NCI-H1694 treated with DMSO at 0.1 percent for 48 hours (cell line): Measurements from ENCODE around the gene TXNIP.
A peak's percentile ranks its signal among the peaks of the same experiment; 100 is the strongest.

Experiments
- DNase-seq: peaks from one replicate; lab custom pipeline; 2025; lab: John Stamatoyannopoulos, UW

Gene TXNIP

GRCh38 chr1:145963265-145964019 is 32.9 kb downstream of the TXNIP start:
- DNase-seq: no peak

DNA sequence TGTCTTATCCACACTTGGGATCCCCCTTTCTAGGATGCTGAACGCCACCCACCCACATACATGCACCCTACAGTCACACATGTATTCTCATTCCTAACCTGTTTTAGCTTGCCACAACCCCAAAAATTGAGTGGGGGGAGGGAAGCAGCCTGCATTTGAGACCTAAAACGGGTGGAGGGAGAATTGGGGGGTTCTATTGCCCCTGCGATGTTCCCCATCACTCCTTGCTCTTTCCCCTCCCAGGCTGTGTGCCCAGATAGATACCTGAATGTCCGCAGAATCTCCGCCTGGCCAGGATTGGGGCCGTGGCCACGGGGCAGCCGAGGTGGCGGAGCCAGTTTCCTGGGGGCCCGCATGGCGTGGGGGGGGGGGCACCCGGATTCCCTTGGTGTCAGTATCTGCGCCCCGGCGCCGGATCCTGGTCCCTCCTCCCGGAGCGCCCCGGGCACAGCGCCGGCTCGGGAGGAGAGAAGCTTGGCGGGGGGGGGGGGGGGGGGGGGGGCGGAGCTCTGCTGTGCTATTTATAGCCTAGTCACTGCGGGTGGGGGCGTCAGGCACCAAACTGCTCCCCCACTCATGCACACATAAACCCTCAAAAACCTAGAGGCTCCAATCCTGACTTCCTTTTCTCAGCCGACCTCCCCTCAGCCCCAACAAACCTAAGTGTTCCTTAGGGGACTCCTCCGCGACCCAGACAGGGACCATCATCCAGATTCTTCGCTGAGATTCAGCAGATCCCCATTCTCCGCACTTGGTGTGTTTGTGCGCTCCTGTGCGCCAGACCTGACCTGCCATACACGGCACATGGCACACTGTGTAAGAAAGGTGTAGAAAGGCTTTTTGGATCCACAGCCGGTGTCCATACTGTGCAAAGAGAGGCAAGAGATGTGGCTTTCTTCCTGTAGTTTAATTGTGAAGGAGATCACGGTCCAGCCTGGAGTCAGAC is 33.9 kb downstream of the TXNIP start:
- no peak for DNase-seq

- no peak for DNase-seq
These were observed 34.8 kb downstream of the TXNIP start for GRCh38 chr1:145961425-145962156.

- no peak for DNase-seq
These were observed 35.3 kb downstream of the TXNIP start for GRCh38 chr1:145961109-145961424.

GRCh38 chr1:145960468-145961108 is 35.8 kb downstream of the TXNIP start:
- DNase-seq: no peak

DNA sequence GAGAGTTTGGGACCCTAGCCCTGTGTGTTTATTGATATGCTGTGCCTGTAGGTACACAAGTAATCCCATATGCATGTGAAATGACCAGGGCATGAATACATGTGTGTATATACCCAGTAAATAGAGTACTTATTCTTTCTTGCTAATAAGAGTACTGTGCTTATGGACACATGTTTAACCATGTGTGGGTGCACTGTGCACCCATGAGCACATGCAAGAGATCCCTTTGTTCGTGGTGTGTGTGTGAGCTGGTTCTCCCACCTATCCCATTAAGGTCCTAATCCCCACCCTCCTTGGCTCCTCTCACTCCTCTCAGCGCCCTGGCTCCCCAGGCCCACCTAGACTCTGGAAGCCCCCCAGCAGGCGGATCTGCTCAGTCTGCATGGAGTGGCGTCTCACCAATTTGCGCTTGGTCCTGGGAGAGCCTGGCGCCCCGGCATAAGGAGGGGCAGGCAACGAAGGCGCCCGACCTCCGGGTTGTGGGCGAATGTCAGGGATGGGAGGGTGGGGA is 36.4 kb downstream of the TXNIP start:
- DNase-seq: no peak

- DNase-seq: no peak
These were observed 37.0 kb downstream of the TXNIP start for GRCh38 chr1:145959333-145959732.

DNA sequence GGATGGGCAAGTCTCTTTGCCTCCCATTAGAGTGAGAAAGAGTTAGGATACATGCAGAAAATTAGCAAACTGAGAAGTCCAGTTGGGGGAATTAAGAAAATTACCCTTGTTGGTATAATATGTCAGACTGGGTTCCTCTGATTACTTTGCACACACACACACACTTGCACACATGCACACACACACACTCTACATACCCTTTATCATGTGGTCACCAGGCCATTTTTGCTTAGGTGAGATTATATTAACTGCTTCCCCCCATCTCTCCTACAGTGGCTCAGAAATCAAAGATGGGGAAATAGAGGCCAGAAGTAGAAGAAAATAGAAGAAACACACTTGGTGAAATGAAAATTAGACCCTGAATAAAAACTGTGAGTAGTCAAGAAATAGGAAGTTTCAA is 37.6 kb downstream of the TXNIP start:
- no peak for DNase-seq

DNA sequence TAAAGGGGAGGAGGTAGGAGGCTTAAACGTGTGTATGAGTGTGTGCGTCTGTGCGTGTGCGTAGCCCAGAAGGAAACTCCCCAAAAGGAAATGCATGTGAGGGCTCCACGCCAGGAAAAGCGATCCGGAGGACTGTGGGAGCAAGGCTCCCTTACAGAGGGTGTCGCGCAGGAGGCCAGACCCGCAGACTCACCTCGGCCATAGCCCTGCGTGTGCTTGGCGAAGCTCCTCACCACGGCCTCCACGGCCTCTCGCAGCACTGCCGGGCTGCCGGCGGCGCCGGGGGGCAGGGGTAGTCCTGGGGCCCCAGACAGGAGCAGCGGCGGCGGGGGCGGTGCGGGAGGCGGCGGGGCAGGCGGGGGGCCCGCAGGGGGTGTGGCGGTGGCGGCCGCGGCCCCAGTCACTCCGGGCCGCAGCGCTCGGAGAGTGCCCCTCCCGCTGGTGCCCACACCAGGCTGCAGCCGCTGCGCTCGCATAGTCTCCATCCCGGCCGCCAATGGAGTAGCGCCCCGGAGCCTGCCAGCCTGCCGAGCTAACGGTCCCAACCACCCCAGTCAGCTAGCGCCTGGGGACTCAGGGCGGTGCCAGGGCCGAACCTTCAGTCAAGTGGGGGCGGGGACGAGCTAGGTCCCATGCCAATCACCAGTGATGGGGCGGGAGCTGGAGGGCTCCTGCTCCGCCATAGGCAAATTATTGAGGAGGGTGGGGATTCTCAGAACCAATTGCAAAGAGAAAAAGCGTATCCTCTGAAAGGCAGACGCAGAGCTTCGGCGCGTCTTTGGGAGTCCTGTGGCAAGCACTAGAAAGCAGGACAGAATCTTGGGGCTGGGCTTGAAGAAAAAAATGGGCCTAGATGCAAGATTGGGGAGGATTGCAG is 38.7 kb downstream of the TXNIP start, which contains the start of gene LIX1L:
TSS of gene LIX1L (minus strand) at position 575 of the 877 bp plus-strand sequence. CDS start at position 485, 90 bp downstream.
- peak; percentile 96 for DNase-seq

DNA sequence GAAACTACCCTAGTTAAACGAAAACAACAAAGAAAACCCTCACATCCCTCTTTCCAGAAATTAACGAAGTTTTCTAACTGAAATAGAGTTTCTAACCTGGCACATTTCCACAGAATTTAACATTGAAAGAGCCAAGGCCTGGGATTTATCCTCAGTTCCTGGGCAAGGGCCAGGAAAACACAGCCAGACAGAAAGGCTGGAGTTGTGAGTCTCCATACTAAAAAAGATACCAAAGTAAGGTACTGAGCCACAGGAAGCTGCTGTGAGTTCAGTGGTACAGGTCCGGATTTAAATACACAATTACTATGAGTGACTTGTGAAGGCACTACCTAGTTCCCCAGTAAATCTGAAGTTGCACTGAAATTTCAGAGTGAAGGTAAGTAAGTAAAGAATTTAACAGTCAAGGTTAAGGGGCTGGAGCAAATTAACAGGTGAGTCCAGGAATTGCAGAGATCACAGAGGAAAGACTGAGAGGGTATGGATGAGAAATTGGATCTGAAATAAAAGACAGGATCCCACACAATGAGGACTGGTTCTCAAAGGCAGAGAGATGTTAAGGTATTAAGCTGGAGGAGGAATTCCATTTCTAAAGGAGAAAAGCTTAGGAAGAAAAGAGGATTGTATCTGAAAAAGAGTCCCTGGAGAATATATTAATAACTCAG is 39.5 kb downstream of the TXNIP start:
- no peak for DNase-seq

DNA sequence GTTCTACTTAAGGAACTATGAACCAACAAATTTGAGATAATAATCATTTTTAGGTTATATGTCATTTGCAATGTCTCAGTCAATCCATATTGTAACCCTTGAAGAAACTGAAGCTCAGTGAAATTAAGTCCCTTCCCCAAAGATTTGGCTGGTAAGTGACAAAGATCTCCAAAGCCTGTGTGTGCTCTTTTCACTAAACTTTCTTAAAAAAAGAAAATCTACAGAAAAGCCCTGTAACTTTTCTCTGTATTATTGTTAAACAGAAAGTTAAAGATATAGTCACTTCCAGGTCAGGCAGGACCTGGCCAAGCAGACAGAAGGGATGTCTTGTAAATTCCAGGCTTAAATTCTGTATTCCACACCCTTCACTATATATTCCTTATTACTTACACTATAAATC is 40.0 kb downstream of the TXNIP start:
- DNase-seq: no peak

- DNase-seq: no peak
These were observed 40.9 kb downstream of the TXNIP start for GRCh38 chr1:145955436-145955835.

DNA sequence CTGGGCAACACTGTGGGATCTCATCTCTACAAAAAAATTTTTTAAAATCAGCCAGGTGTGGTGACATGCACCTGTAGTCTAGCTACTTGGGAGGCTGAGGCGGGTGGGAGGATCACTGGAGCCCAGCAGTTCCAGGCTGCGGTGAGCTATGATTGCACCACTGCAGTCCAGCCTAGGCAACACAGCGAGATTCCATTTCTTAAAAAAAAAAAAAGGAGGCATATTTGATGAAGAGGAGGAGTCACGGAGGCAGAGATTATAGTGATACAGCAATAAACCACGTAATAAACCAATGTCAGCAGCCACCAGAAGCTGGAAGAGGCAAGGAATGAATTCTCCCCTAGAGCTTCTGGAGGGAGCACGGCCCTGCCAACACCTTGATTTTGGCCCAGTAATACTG is 42.5 kb downstream of the TXNIP start:
- DNase-seq: no peak

- DNase-seq: no peak
These were observed 43.5 kb downstream of the TXNIP start for GRCh38 chr1:145952903-145953302.

DNA sequence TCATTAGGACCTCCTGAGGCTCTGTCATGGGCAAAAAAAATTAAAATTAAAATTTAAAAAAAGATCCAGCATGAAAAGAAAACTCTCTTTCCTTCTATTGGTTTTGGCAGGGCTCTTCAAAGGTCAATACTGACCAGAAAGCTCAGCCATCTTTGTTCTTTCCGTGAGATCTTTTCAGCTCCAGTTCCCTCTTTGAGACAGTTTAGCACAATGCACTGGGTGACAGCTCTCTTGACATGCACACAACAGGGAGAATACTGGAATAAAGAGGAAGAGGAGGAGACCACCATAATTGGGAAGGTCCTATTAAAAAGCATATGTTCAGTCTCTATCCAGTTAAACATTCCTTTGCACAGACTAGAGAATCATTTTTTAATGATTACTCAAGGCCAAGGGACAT is 44.9 kb downstream of the TXNIP start:
- DNase-seq: no peak

DNA sequence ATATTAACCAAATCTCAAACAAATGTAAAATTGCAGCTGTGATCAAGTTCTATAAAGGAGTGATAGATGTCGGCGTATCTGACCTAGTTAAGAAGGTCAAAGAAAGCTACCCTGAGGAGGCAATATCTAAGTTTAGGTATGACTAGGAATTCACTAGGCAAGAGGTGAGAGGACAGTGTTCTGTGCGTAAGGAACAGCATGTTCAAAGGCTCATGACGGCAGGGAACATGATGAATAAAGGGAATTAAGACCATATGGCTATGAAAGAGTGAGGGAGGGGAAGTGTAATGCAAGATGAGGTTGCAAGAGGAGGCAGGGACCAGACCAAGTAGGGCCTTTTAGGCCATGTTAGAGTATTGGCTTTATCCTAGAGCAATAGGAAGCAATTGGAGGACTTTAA is 47.2 kb downstream of the TXNIP start:
- DNase-seq: no peak

GRCh38 chr1:145947551-145947950 is 48.8 kb downstream of the TXNIP start:
- no peak for DNase-seq

GRCh38 chr1:145946477-145946986 is 49.8 kb downstream of the TXNIP start:
- no peak for DNase-seq

DNA sequence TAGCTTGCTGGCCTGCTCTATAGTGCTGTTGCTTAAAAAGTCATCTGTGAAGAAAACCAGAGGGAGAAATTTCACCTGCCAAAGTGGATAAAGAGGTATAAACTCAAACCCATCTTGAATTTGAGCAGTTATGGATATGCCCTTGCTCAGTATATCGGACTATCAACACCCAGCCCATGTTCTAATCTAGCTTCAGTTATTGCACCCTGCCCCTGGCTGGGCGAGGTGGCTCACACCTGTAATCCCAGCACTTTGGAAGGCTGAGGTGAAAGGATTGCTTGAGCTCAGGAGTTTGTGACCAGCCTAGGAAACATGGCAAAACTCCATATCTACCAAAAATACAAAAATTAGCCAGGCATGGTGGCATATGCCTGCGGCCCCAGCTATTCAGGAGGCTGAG is 51.8 kb downstream of the TXNIP start:
- DNase-seq: no peak

DNA sequence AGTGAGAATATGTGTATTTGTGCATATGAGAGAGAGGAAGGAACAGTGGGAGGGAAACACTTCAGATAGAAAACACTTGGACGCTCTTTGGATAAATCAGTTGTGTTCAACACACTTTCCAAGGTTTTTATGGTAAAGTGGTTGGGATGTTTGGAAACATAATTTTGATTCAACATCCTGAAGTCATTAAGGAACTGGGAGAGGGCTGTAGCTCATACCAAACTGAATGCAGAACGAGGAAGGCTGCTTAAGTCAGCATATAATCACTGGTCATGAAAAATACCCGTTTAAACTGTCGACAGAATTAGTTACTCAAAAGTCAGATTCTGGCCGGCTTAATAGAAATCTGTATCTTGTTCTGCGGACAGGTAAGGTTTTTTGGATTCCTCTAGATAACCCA is 53.5 kb downstream of the TXNIP start:
- DNase-seq: no peak
